Spleen (tissue), 7 donors: ENCODE measurements around the gene TKTL1.

Experiments used
- POLR2A ChIP-seq, 3 donors: fragments of 450-650 bp; IDR thresholded peaks; one replicate each; pipeline ENCODE4 v1.5.1; 2017; ENCODE audit warnings: antibody characterized with exemption in 3 of 3, mild to moderate bottlenecking in 1 of 3
- TF ChIP-seq, protein P1 (sequence below), 11 experiments: fragments of 200-600 bp in 7 of 11; fragments of 450-650 bp in 4 of 11; sonication (generic) in 4 of 11; IDR thresholded peaks in 8 of 11; conservative IDR thresholded peaks in 3 of 11; 1 replicate in 7 of 11; 2 replicates in 4 of 11; pipeline versions ENCODE4 v1.4.0 to v1.8.0; 2016 to 2021; ENCODE audit warnings: antibody characterized with exemption in 11 of 11, inconsistent platforms in 4 of 11, mild to moderate bottlenecking in 1 of 11
- donor health status: DM: no; HTN: no; CAD: no; lungs with moderate emphysema.
- donor health status: DM: no; HTN: no; CAD: no.
- donor health status: DM: no; HTN: no; CAD: no.

DNA sequence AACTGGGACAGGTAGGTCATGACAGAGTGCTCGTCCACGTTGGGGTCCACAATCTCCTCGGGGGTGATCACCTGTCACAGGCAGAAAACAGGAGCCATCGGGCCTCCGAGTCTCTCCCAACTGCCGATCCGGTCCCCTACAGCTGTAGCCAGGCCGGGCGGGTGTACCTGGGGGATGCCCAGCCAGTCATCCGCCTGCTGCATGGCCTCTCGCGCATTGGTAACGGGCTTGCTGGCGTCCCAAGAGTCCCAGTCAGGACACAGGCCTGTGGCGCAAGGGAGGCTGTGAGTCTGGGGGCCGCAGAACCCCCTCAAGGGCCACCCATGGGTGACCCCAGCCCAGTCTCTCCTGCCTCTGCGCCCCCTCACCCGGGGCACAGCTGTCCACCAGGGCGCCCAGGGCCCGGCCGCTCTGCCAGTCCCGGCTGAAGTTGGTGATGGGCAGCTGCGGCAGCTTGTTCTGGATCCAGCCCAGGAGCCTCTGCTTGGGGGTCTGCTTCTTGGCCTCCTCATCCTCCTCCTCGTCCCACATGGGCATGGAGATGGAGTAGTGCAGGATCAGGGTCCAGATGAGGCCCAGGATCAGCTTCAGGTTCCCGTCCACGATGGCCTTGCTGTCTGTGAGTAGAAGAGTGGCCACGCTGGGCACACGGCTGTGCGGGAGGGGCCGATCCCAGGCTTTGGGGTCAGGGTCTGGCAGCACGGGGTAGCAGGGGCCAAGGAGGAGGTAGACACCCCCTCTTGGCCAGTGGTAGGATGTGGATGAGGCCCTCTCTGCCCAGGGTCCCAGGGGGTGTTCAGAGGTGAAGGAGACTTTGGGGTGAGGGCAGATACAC, 72.1 kb downstream of the TKTL1 start:
- TF ChIP-seq, protein P1, sequence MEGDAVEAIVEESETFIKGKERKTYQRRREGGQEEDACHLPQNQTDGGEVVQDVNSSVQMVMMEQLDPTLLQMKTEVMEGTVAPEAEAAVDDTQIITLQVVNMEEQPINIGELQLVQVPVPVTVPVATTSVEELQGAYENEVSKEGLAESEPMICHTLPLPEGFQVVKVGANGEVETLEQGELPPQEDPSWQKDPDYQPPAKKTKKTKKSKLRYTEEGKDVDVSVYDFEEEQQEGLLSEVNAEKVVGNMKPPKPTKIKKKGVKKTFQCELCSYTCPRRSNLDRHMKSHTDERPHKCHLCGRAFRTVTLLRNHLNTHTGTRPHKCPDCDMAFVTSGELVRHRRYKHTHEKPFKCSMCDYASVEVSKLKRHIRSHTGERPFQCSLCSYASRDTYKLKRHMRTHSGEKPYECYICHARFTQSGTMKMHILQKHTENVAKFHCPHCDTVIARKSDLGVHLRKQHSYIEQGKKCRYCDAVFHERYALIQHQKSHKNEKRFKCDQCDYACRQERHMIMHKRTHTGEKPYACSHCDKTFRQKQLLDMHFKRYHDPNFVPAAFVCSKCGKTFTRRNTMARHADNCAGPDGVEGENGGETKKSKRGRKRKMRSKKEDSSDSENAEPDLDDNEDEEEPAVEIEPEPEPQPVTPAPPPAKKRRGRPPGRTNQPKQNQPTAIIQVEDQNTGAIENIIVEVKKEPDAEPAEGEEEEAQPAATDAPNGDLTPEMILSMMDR (IDR thresholded peaks at IDR 0.05 in 8 of 11, conservative IDR thresholded peaks at IDR 0.05 in 3 of 11): no peak
- TF ChIP-seq POLR2A (IDR thresholded peaks at IDR 0.05): no peak
